CD4-positive, alpha-beta T cell treated with Interleukin-4 for 4 hours (primary cell): ENCODE data around the gene CD58.
"Not testable (repeated sequence)": the region's sequence is repeated elsewhere in the genome, so short reads cannot be mapped to it uniquely, and the experiment has no call there.

ENCODE experiments used
- DNase-seq: peaks from one replicate; pipeline ENCODE4 v3.0.0-alpha.2; 2020

CD58 gene, protein sequence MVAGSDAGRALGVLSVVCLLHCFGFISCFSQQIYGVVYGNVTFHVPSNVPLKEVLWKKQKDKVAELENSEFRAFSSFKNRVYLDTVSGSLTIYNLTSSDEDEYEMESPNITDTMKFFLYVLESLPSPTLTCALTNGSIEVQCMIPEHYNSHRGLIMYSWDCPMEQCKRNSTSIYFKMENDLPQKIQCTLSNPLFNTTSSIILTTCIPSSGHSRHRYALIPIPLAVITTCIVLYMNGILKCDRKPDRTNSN

DNA sequence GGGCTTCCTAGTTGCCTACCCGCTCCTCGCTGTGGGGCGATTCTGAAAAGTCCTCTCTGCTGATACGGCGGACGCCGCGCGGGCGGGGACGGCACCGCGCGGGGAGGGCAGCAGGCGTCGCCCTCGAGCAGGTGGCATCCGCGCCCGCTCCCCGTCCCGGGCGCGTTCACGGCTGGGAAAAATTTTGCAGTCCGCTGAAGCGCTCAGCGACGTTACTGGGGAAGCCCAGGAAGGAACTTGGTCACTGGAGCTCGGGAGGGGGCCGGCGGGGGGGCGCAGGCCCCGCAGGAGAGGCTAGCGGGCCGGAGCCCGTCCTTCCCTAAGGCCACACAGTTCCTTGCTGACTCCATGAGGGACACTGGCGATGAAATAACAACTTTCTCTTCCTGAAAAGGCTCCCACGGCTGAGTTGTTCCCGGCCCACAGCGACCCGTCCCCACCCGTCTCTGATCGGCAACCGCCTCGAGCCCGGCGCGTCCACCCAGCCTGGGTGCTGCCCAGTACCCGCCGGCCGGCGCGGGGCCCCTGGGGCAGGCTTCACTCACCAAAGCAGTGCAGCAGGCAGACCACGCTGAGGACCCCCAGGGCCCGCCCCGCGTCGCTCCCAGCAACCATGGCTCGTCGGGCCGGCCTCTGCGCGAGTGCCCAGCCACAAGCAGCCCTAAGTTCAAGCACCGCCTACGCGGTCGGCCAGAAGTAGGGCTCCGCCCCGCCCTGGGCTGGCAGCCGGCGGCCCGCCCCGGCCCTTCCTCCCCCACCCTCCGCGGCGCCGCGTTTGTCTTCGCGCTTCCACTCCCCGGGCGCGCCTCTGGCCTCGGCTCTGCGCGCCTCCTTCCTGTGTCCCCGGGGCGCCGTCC is at the start of gene CD58:
CD58 (minus strand) TSS at position 669 of the 857 bp plus-strand sequence; CDS start at position 615, 54 bp downstream.
- DNase-seq: peak; percentile 80

DNA sequence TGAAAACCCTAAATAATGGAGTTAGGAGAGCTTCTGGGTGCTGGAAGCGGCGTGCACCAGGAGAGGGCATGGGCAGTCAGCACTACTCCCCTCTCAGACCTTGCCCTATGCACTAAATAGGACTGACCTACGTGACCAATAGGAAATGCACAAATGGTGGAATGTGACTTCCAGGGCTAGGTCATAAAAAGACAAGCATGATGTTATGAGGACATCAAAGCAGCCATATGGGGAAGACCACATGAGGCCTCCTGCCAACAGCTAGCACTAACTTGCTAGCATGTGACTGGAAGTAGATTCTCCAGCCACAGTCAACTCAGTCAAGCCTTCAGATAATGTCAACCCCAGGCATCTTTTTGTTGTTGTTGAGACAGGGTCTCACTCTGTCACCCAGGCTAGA is 49.6 kb upstream of the CD58 start:
- not testable (repeated sequence) for DNase-seq

DNA sequence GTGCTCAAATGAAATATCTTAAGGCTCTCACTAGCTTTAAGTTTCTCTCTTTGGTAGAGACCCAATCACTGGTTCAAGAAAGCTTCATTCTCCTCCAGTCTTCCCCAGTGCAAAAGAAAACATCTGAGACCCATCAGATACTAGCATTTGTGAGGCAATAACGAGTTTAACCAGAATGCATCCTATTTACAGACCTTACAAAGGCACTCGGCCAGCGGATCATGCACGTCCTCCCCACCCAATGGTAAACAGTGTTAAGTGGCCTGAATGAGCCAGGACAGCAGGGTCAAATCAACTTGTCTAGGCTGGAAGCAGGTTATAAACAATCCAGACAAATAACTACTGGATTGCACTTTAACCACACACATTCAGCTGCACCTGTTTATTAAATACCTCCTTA is 48.3 kb upstream of the CD58 start:
- not testable (repeated sequence) for DNase-seq

DNA sequence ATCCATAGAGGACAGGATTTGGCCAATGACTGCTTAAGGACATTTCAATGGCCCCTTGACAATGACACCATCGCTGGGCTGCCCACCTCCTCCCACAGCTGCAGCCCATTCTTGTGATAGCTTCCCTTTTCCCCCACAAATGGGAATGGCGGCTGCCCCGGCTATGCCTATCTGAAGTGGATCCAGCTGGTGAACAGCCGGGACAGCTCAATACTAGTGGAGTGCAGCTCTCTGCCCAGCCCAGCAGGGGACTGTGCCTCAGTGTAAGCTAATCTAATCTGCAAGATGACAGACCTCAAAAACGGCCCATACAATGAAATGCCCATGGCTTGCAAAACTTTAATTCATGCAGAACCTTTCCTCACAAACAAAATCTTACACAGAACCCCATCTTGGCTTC is 47.0 kb upstream of the CD58 start:
- not testable (repeated sequence) for DNase-seq

DNA sequence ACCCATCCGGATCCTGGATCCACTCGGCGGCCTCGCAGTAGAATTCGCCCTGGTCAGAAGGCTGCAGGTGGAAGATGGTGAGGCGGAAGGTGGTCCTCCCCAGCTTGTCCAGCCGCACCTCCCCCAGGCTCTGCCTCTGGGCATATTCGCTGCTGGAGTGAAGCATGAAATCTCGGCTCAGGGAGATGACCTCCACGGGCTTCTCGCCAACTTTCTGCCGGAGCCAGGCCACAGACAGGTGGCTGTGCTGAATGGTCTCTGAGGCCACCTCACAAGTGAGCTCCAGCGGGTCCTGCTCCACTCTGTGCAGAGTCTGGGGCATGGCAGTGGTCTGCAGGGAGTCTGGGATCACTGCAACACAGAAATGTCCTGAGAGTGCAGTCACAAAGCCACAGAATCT is 43.0 kb upstream of the CD58 start:
- not testable (repeated sequence) for DNase-seq

DNA sequence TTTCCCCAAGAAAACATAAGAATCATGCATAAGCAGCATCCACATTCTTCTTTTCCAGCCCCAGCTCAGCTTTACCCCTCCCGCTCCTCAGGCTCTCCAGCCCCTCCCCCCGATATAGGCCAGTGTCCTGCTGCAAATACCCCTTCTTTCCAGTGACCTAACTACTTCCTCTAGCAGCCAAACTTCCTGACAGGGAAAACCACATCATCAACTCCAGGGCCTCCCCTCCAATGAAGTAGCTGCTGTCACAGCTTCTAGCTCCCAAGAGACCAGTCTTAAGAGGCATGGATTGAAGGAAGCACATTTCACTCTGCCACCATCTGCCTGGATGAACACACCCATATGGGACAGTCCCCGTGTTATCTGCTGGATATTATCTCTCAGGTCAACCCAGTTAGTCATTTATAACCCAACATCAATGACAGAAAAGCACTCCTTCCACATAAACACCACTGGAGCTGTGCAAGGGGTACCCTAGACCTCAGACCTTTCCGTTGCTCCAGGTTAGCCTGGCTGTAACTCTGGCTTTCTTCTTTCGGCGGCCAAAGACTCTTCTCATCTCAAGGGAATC is 39.1 kb upstream of the CD58 start:
- DNase-seq: not testable (repeated sequence)

DNA sequence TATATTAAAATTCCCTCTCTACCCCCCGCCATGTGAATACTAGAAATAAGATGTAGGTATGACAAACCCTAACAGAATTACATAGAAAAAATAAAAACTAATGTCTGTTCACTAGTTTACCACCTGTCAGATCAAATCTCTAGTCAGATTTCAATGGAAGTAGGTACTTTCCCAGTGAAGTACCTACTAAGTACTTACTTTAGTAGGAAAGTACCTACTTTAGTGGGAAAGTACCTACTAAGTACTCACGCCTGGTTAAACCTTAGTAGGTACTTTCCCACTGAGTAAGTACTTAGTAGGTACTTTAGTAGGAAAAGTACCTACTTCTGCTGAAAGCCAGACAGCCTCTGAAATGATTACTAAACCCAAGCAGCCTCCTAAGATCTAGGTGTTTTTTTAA is 38.0 kb upstream of the CD58 start:
- peak; percentile 34 for DNase-seq

DNA sequence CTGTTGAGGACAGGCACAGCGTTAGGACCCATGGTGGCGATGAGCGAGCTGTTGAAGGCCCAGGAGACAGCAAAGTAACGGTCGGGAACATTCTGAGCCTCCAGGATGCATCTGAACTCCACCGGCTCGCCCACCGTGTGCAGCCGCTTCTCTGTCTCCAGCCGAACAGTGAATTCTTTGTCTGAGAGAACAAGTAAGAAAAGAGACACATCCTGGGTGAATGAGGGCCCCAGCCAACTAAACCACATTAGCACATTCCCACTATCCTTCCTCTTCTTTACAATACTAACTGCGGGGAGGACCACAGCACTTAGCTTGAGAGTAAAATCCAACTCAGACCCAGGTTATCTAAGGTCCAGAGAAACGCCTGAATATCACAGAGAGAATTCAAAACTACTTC is 37.3 kb upstream of the CD58 start:
- DNase-seq: not testable (repeated sequence)

DNA sequence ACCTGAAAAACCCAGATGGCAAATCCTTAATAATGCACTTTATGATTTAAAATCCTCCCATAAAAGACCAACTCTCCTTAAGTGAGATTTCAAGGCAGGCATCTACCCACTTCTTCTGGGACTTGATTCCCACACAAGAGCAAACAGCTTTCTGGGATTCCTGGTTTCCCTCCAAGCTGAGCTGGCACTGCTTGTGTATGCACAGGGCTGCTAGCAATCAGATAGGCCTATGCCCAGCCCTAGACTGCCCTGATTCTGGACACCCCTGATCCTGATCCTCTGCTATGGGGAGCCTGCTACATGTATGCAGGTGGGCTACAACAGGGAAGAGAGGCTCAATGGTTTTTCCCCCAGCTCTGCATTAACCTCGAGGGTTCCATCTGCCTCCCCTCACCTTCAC is 36.6 kb upstream of the CD58 start:
- not testable (repeated sequence) for DNase-seq

DNA sequence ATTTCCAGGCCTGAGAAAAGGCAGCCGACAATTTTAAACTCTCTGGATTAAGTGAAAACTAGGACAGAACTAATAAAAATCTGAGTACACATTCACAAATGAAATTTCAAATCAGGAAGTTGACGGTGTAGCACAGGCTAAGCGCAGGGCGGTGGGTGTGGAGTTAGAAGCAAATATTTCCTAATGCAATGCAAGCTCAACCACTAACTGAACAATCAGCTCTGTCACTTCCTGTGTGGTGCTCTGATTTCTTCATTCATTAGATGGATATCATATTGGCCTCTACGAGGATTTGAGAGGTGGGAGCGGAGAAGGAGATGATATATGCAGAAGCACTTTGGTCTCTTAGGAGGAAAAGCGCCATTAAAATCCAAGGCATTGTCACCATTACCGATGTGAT is 35.2 kb upstream of the CD58 start:
- peak; percentile 19 for DNase-seq

DNA sequence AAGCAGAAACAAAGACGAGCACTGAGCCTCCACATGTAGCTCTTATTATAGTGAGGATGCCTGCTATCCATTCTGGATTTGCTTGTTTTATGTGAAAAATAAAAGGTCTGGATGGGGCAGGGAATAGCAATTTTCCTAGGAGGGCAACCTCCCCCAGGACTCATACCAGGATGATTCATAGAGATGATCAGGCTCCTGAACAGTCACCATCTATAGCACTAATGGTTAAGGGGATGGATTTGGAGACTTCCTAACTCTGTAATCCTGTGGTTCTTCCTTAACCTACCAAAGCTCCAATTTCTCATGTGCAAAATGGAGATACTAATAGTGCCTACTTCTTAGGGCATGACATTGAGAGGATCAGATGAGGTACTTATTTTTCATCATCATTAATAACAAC is 34.5 kb upstream of the CD58 start:
- DNase-seq: no peak

DNA sequence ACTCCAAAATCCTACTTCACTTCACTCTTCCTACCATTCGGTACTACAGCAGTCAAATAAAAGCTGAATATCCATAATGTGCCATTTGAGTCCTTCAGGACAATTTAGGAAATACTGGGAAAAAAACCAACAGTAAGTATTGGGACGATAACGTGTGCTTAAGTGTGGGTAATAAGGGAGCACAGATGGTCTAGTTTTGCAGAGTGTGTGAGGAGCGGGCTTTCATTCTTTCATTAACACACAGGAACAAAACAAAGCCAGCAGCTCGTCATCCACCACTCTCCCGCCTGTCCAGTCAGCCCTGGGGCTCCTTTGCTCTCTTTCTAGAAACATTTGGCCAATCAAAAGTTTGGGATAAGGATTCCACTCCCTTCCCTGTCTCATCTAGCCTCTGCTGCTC is 33.6 kb upstream of the CD58 start:
- DNase-seq: not testable (repeated sequence)

DNA sequence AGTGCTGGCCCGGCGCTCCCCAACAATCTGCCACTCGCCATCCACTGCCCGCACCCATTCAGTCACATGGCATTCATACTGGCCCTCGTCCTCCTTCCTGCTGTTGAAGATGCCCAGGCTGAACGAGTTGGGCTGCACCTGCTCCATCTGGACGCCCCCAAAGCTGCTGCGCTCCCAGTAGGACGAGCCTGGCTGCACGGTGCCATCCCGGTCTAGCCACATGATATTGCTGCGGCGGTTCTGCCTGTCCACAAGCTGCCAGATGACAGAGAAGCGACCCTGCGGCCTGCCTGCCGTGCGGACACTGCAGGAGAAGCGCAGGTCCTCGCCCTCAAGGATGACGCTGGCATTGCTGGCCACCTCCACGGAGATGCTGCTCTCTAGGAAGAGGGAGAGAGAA is 32.8 kb upstream of the CD58 start:
- DNase-seq: not testable (repeated sequence)

DNA sequence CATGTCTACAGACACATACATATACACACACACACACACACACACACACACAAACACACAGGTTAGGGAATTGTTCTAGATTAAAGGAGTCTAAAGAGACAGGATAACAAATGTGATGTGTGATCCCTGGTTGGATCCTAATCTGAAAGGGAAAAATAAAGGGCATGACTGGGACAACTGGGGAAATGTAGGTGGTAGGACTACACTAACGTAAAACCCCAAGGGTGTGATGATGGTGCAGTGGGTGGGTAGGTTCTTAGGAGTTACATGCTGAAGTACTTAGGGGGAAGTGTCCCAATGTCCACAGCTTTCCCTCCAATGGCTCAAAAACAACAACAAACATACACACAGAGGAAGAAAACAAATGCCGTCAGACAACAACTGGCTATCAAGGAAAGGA is 28.5 kb upstream of the CD58 start:
- DNase-seq: not testable (repeated sequence)

DNA sequence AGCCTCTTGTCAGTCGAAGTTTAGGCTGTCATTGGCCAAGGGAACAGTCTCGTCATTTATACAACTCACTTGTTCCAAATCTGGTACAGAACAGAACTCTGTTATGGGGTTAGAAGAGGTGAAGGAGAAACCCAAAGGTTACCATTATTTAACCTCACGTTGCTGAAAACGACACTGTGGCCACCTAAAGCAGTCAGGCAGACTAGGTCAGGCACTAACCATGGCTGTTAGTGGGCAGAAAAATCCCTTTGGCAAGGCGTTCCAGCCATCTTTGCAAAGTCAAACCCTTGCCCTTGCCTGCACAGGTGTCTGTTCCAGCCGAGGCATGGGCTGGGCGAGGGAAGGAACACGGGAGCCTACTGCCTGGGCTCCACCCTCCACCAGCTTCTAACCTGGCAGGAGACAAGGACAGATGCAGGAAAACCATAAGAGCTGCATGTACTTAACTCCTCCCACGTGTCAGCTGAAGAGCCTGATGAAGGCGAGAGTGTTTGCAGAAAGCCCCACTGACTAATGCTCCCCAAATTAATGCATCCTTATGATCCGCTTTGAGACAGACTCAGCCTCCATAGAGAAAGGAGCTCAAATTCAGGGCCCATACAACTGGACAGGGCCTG is 27.7 kb upstream of the CD58 start:
- not testable (repeated sequence) for DNase-seq

DNA sequence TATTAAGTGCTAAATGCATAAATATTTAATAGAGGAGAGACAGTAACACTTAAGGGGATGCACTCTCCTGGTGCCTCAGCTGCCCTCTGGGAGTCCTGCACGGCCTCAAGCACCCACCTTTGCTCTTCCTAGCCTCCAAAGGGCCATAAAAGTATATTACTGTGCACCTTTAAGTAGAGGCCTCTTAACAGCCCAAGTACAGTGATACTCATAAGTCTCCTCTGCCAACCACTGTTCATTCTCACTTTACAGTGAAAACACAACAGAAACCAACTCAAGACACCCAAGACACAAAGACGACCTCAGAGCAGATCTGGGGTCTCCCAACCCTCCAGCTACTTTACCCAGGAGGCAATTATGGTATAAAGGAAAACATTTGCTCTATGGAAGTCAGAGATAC is 26.6 kb upstream of the CD58 start:
- not testable (repeated sequence) for DNase-seq

DNA sequence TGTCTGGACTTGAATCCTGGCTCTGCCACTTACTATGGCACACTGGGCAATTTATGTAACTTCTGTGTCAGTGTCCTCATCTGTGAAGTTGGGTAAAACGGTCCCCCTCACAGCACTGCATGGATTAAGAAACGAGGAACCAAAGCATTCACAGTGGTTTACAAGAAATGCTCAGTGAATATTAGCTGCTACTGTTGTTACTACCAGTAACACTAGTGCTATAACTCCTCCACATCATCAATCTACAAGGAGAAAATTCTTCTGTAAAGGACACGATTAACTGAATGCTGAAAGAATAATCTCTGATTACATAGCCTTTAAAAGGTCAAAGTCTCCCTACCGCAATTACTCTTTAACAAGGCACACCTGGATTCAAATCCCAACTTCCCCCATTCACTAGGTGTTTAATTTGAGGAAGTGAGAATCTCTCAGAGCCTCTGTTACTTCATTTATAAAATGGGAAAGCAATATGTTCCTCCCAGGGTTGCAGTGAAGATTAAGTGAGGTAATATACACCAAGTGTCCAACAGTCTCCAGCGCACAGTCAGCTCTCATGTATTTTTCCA is 26.0 kb upstream of the CD58 start:
- not testable (repeated sequence) for DNase-seq

DNA sequence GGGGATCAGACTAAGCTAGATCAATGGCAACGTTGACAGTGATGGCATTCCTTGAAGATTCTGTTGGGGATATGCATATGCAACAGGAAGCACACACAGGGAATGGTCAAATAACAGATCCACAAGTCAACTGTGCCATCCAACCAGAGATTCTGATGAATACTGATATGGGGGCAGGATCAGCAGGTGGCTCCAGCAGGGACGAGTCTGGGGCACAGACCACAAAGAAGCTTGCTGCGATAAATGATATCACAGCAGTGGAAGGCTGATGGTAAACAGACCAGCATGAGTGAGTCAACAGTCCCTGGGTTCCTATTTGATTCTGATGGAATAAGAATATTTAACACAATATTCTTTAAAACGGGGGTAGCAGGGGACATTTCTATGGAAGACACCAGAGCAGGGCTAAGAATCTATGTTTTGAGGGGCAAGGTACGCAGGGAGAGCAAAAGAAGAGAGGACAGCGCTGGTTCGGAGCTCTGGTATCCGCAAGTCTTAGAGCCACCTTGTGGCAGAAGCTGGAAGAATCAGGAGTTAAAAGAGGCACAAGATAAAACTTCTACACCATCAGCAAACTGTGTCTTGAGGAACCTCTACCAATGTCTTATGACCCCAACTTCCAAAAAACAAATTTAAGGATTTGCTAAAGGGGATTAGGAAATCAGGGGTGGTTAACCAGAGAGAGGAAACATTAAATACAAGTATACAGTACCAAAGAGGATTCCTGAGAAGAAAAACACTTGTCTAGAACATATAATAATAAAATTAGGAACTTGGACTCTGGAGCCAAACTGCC is 25.3 kb upstream of the CD58 start:
- DNase-seq: peak; percentile 34

DNA sequence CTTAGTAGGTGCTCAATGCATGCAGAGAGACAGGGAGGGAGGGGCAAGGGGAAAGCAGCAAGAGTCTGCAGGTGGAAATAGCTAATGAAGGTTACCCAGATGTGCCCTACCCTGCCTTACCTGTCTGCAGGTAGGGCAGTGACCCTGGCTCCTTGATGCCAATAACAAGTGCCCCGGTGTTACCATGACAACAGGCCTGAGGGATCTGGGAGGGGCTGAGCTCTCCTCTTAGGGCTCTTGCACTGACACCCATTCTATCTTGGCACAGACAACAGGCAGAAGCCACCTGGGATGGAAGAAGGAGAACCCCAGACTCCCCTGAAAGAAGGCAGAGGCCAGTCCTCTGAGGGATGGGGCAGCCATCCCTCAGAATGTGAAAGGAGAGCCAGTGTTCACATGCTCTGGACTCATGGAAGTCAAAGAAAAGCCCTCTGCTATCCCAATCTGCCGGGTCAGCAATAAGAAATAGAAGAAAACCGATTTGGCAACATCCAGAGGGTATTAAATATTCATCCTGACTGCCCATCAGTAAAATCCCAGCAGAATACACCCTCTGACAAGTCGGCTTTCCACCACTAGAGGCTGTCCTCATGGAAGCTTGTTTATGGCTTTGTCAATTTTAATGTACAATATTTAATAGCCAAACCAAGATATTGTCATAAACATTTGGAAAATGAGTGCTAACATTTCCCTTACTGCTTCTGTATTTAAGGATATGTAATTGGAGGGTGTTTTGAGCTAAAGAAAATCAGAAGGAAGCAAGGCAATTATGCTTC is 24.4 kb upstream of the CD58 start:
- not testable (repeated sequence) for DNase-seq

DNA sequence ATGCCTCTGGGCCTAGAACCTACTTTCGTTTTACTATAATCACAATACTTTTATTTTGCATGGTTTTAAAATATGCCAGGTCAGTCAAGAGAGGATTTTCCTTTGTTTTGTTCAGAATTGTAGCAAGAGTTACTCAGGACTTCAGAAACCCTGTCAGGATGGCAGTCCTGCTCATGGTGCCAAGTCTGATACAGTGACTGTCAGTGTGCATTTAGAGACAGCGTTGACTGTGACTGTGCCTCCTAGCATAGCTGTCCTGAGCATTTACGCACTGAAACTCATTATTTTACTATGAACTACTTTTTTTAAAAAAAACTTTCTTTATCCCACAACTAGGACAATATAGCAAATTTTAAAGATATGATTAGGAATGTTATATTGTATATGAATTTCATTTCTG is 23.2 kb upstream of the CD58 start:
- not testable (repeated sequence) for DNase-seq

DNA sequence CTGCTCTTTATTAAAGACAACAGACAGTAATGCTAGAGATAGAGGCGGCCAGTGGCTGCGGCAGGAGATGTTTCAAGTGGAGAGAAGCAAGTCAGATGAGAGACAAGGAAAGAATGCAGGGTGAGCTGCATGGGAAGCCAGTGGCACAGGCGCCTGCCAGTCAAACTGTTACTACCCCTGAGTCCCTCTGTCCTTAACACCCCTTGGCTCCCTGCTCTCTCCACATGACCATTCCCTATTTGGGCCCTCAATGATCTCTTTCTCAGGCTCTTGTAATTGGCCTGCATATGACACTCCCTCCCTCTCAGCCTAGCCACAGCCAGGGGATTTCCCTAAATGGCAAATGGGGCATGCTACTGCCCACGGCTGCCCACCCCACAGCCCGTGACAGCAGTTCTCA is 22.6 kb upstream of the CD58 start:
- DNase-seq: not testable (repeated sequence)
